Central memory CD8-positive, alpha-beta T cell (primary cell): Measurements from ENCODE around the gene FXR2.
"Not testable (repeated sequence)": the region's sequence is repeated elsewhere in the genome, so short reads cannot be mapped to it uniquely, and the experiment has no call there.

Source experiments
- ATAC-seq: fragments of 150-1000 bp; cut with Tn5 transposase; replicated peaks from 2 replicates; pipeline ENCODE4 v1.10.0; 2022; ENCODE audit warnings: mild to moderate bottlenecking, moderate FRiP score, moderate number of reproducible peaks; ENCODE audit not compliant: poor library complexity, severe bottlenecking; ENCODE audit errors: extremely low read depth
- DNase-seq, 2 donors: peaks; one replicate each; pipeline ENCODE4 v3.0.0; 2021; ENCODE audit warnings: low spot score in 2 of 2
- H3K27ac Mint-ChIP-seq: one replicate; pipeline ENCODE4 v1.8.0; 2022; ENCODE audit warnings: low read depth, mild to moderate bottlenecking, moderate library complexity, mixed read lengths
- H3K27me3 Mint-ChIP-seq: one replicate; pipeline ENCODE4 v1.8.0; 2022; ENCODE audit warnings: mixed read lengths
- H3K36me3 Mint-ChIP-seq: one replicate; pipeline ENCODE4 v1.8.0; 2022; ENCODE audit warnings: mild to moderate bottlenecking, moderate library complexity, mixed read lengths; ENCODE audit not compliant: insufficient read depth
- H3K4me1 Mint-ChIP-seq: one replicate; pipeline ENCODE4 v1.8.0; 2022; ENCODE audit warnings: mixed read lengths
- H3K4me3 Mint-ChIP-seq: one replicate; pipeline ENCODE4 v1.8.0; 2022; ENCODE audit warnings: mild to moderate bottlenecking, moderate library complexity, mixed read lengths
- H3K9me3 Mint-ChIP-seq: one replicate; pipeline ENCODE4 v1.8.0; 2022; ENCODE audit warnings: mixed read lengths

Gene FXR2

GRCh38 chr17:7641635-7642034, 26.9 kb upstream of the FXR2 start:
- H3K27me3 Mint-ChIP-seq, result peaks cover 21% of the 10 kb centered on the region
- DNase-seq, ATAC-seq, H3K36me3 Mint-ChIP-seq, H3K9me3 Mint-ChIP-seq, H3K4me1 Mint-ChIP-seq, H3K27ac Mint-ChIP-seq, H3K4me3 Mint-ChIP-seq: not testable (repeated sequence)

DNA sequence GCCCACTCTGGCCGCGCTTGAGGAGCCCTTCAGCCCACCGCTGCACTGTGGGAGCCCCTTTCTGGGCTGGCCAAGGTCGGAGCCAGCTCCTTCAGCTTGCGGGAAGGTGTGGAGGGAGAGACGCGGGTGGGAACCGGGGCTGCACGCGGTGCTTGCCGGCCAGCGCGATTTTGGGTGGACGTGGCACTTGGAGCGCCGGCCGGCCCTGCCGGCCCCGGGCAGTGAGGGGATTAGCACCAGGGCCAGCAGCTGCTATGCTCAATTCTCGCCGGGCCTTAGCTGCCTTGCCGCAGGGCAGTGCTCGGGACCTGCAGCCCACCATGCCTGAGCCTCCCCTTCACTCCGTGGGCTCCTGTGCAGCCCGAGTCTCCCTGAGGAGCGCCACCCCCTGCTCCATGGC, 26.1 kb upstream of the FXR2 start:
- no peaks in the 10 kb centered on the region for H3K4me1 Mint-ChIP-seq
- H3K27me3 Mint-ChIP-seq, result peaks cover 12% of the 10 kb centered on the region
- DNase-seq (no peak), ATAC-seq (no peak)
- no peak overlapping the region for H3K27ac Mint-ChIP-seq
- no peaks in the 10 kb centered on the region for H3K9me3 Mint-ChIP-seq
- H3K4me3 Mint-ChIP-seq, result no peak overlapping the region
- no peaks in the 10 kb centered on the region for H3K36me3 Mint-ChIP-seq

DNA sequence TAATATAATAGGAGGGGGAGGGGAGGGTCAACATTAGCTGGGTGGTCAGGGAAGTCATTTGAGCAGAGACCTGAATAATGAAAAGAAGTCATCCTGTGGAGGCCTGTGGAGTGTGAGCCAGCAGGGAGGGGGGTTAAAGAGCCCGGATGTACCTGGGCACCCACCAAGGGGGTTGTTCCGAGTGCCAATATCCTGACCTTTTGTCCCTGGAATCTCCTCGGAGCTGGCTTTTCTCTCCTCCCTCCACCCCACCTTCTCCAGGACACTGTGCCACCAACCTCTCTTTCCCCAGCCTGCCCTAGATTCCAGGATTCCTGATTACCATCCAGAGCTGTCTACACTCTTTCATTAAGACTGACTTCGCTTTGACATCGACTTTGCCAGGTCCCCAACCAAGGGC, 21.5 kb upstream of the FXR2 start:
- Mint-ChIP-seq H3K27ac (no peak overlapping the region), H3K27me3 (no peaks in the 10 kb centered on the region), H3K4me3 (no peak overlapping the region), H3K4me1 (no peaks in the 10 kb centered on the region), H3K36me3 (no peaks in the 10 kb centered on the region), H3K9me3 (no peaks in the 10 kb centered on the region)
- ATAC-seq (no peak), DNase-seq (no peak)

GRCh38 chr17:7634384-7634783, 19.7 kb upstream of the FXR2 start:
- DNase-seq, result no peak
- ATAC-seq, result no peak
- Mint-ChIP-seq H3K9me3 (no peaks in the 10 kb centered on the region), H3K4me3 (no peak overlapping the region), H3K27me3 (no peaks in the 10 kb centered on the region), H3K36me3 (no peaks in the 10 kb centered on the region), H3K27ac (no peak overlapping the region), H3K4me1 (no peaks in the 10 kb centered on the region)

GRCh38 chr17:7633093-7633492, 18.4 kb upstream of the FXR2 start:
- Mint-ChIP-seq H3K4me3 (no peak overlapping the region), H3K27ac (no peak overlapping the region), H3K9me3 (no peaks in the 10 kb centered on the region), H3K36me3 (no peaks in the 10 kb centered on the region), H3K4me1 (no peaks in the 10 kb centered on the region), H3K27me3 (no peaks in the 10 kb centered on the region)
- DNase-seq (no peak), ATAC-seq (no peak)

GRCh38 chr17:7632492-7632894, 17.8 kb upstream of the FXR2 start:
- no peaks in the 10 kb centered on the region for H3K9me3 Mint-ChIP-seq
- no peaks in the 10 kb centered on the region for H3K27me3 Mint-ChIP-seq
- ATAC-seq, result no peak
- no peak for DNase-seq
- H3K27ac Mint-ChIP-seq, result no peak overlapping the region
- H3K4me3 Mint-ChIP-seq, result no peak overlapping the region
- no peaks in the 10 kb centered on the region for H3K36me3 Mint-ChIP-seq
- peaks cover 2% of the 10 kb centered on the region for H3K4me1 Mint-ChIP-seq

- H3K4me1 Mint-ChIP-seq, result peaks cover 10% of the 10 kb centered on the region
- H3K4me3 Mint-ChIP-seq, result no peak overlapping the region
- no peaks in the 10 kb centered on the region for H3K9me3 Mint-ChIP-seq
- no peaks in the 10 kb centered on the region for H3K36me3 Mint-ChIP-seq
- no peak overlapping the region for H3K27ac Mint-ChIP-seq
- ATAC-seq (no peak), DNase-seq (no peak)
- no peaks in the 10 kb centered on the region for H3K27me3 Mint-ChIP-seq
Observed at GRCh38 chr17:7631398-7632380, 17.0 kb upstream of the FXR2 start.

DNA sequence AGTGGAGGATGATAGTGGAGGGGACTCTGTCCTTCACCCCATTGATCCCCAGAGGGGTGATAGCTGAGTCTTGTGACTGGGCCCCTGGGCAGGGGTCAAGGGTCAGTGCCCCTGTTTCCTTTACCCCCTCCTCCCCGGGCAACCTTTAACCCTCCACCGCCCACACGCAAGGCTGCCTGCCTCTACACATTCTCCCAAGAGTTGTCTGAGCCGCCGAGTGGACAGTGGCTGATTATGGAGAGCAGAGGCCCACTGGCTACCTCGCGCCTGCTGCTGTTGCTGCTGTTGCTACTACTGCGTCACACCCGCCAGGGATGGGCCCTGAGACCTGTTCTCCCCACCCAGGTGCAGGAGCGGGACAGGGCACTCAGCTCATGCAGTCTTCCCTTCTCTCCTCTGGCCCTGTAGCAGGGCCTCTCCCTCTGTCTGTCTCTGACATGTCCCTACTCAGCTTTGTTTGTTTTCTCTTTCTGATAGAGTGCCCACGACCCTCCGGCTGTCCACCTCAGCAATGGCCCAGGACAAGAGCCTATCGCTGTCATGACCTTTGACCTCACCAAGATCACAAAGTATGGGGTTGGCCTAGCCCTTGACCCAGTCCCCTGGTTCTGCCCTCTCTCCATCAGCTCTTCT, 15.4 kb upstream of the FXR2 start, which contains the start of gene SHBG:
Gene SHBG (plus strand): TSS at position 197 of the 633 bp plus-strand sequence. CDS start 38 bp downstream, at position 235.
- Mint-ChIP-seq H3K4me3 (no peak within 1 kb of the TSS), H3K36me3 (no peaks in the 10 kb centered on the region), H3K27me3 (no peaks in the 10 kb centered on the region), H3K9me3 (no peaks in the 10 kb centered on the region), H3K4me1 (peaks cover 18% of the 10 kb centered on the region), H3K27ac (no peak within 1 kb of the TSS)
- DNase-seq (no peak), ATAC-seq (no peak)

DNA sequence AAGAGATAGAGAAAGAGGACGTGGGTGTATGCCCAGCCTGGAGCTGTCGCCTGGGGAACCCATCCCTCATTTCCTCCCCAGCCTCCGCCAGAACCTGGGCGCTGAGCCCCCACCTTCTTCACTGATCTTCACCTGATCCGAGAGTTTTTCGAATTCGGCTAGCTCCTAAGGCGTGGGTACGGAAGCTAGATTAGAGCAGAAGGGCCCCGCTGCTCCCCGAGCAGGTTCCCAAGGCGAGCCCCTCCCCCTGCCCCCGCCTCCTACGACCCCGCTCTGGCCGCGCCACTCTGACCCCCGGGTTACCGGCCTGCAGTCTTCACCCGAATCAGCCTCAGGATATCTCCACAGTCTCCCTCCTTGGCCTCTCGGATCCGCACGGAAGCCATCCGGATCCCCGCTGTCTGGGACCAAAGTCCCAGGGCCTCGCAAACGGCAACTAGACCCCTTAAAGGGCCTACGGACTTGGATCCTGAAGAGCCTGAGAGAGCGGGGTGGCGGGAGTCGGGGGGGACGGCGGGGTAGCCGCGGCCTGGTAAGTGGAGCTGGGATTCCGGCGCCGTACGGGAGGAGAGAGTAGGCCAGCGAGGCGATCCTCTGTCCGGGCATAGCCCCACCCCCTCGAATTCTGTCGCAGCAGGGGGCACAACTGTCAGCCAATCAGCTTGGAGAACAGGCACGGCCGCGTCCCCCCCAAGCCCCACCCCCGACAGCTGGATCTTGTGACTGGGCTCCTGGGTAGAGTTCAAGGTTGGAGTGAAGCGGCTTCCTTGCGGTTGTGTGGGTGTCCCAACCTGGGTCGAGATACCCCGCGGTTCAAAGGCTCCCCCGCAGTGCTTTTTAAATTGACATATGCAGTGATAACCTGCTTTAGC, 12.8 kb upstream of the FXR2 start, which contains the start of gene SAT2:
Gene SAT2 (minus strand): TSS at position 572 of the 872 bp plus-strand sequence. CDS start 186 bp downstream, at position 386.
- Mint-ChIP-seq H3K27ac (peak within 1 kb of the TSS; percentile 92), H3K9me3 (no peaks in the 10 kb centered on the region), H3K4me3 (peak within 1 kb of the TSS; percentile 88), H3K4me1 (peaks cover 18% of the 10 kb centered on the region), H3K27me3 (no peaks in the 10 kb centered on the region), H3K36me3 (no peaks in the 10 kb centered on the region)
- peak; percentile 54 to 69 for DNase-seq
- ATAC-seq, result peak; percentile 92

- Mint-ChIP-seq H3K36me3 (no peaks in the 10 kb centered on the region), H3K27me3 (no peaks in the 10 kb centered on the region), H3K9me3 (no peaks in the 10 kb centered on the region), H3K4me1 (peaks cover 18% of the 10 kb centered on the region), H3K27ac (peak overlapping the region; percentile 92), H3K4me3 (peak overlapping the region; percentile 88)
- ATAC-seq, result no peak
- DNase-seq, result no peak
Observed at GRCh38 chr17:7626956-7627249, 12.2 kb upstream of the FXR2 start.

DNA sequence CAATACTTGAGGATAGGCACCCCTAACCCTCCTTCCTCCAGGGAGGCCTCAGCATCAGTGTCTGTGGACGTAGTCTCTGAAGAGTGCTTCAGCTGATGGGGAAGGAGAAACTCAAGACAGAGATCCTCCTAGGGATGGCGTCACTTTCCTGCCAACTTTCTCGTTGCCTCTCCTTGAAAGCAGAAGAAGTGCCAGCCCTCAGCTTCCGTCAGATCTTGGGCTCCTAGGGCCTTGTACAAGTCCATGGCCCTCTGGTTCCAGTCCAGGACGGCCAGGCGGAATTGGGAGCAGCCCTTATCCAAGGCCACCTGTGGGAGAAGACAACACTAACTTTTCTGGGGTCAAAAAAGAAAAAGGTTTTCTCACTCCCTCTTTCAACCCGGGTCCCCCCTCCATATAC, 11.6 kb upstream of the FXR2 start:
- H3K9me3 Mint-ChIP-seq, result no peaks in the 10 kb centered on the region
- ATAC-seq (no peak), DNase-seq (no peak)
- H3K27ac Mint-ChIP-seq, result peak overlapping the region; percentile 92
- no peaks in the 10 kb centered on the region for H3K27me3 Mint-ChIP-seq
- H3K4me3 Mint-ChIP-seq, result peak overlapping the region; percentile 88
- peaks cover 18% of the 10 kb centered on the region for H3K4me1 Mint-ChIP-seq
- H3K36me3 Mint-ChIP-seq, result no peaks in the 10 kb centered on the region

GRCh38 chr17:7625749-7626148, 11.1 kb upstream of the FXR2 start:
- H3K36me3 Mint-ChIP-seq, H3K27ac Mint-ChIP-seq, H3K9me3 Mint-ChIP-seq, H3K27me3 Mint-ChIP-seq, DNase-seq, ATAC-seq: not testable (repeated sequence)
- peaks cover 18% of the 10 kb centered on the region for H3K4me1 Mint-ChIP-seq
- peak overlapping the region; percentile 36 for H3K4me3 Mint-ChIP-seq
